Skin of body (tissue), 2 donors: Measurements from ENCODE around the gene RPH3AL. TPM values are rescaled to one million over a fixed set of nuclear protein-coding genes. Genes with fewer than 3 reads are reported as not detected.
"Not testable (repeated sequence)": the region's sequence is repeated elsewhere in the genome, so short reads cannot be mapped to it uniquely, and the experiment has no call there.

ENCODE experiments used
- DNase-seq: peaks from one replicate; lab custom pipeline; 2025; lab: John Stamatoyannopoulos, UW
- total RNA-seq: library from RNA; depleted of rRNA; stranded (reverse); fragments of >200 nt; gene quantifications from one replicate; pipeline ENCODE4 v1.2.3, GENCODE V29; 2014

RPH3AL gene
- total RNA-seq, 1 donor from 2014 or later = 4.8 TPM

- no peak for DNase-seq
Observed at GRCh38 chr17:379531-380465, 27.2 kb upstream of the RPH3AL start.

- no peak for DNase-seq
Observed at GRCh38 chr17:378068-378467, 25.5 kb upstream of the RPH3AL start.

- DNase-seq = no peak
Observed at GRCh38 chr17:376936-377863, 24.6 kb upstream of the RPH3AL start.

DNA sequence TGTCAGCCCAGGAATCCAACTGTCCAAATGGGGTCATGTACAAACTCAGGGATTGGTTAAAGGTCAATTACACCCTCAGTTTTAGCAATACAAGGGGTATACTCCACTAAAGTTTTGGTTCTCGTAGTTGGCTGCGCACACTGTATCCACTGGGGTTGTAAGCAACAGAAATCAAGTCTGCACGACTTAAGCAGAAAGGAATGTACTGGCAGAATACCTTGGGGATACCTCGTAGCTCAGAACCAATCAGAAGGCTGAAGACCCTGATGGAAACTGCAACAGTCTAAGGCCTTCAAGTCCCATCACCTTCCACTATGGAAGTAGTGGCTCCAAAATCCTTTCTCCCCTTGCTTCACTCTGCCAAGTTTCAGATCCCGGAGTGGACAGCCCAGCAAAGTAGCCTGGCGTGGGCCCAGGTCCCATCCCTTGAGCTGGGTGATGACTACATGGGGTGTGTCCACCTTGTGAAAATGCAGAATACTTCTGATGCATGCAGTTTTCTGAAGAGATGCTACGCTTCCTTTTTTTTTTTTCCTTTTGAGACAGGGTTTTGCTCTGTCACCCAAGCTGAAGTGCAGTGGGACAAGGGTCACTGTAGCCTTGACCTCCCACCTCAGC lies 21.1 kb upstream of the RPH3AL start:
- DNase-seq = no peak

GRCh38 chr17:372157-373152 lies 19.8 kb upstream of the RPH3AL start:
- DNase-seq = no peak

DNA sequence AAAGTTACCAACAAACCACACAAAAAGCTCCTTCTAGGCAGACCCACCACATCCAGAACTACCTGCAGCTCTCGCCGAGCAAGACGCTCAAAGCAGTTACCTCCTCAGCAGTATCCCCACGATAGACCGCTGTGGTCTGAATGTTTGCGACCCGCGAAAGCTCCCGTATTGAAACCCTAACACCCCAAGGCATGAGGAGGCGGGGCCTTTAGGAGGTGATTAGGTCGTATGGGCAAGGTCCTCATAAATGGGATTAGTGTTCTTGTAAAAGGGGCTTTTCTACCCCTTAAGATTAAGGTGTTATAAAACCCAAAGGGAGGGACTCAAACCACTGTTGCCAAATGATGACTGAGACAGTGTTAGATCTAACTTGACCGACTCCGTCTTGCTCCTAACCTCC lies 19.0 kb upstream of the RPH3AL start:
- DNase-seq = no peak

- not testable (repeated sequence) for DNase-seq
Observed at GRCh38 chr17:367656-368055, 15.0 kb upstream of the RPH3AL start.

GRCh38 chr17:366657-367615 lies 14.3 kb upstream of the RPH3AL start:
- not testable (repeated sequence) for DNase-seq

DNA sequence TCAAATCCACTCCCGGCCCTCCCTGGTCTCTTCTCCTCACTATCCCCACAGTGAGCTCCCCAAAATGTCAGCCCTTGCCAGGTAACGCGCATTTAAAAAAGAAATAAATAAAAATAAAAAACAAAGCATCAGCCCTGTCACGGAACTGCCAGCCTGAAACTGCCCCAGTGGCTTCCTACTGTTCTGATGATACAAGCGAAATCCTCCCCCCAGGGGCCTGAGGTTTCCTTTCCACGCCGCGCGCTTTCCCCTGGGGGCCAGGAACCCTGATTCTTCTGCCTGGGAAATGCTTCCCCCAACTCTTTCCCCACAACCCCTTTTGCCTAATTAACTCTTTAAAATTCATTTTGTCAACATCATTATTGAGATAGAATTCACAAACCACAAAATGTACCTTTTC lies 12.2 kb upstream of the RPH3AL start:
- no peak for DNase-seq

- no peak for DNase-seq
Observed at GRCh38 chr17:364308-364707, 11.7 kb upstream of the RPH3AL start.

- DNase-seq = no peak
Observed at GRCh38 chr17:362721-363120, 10.1 kb upstream of the RPH3AL start.

- no peak for DNase-seq
Observed at GRCh38 chr17:360092-360750, 7.6 kb upstream of the RPH3AL start.

DNA sequence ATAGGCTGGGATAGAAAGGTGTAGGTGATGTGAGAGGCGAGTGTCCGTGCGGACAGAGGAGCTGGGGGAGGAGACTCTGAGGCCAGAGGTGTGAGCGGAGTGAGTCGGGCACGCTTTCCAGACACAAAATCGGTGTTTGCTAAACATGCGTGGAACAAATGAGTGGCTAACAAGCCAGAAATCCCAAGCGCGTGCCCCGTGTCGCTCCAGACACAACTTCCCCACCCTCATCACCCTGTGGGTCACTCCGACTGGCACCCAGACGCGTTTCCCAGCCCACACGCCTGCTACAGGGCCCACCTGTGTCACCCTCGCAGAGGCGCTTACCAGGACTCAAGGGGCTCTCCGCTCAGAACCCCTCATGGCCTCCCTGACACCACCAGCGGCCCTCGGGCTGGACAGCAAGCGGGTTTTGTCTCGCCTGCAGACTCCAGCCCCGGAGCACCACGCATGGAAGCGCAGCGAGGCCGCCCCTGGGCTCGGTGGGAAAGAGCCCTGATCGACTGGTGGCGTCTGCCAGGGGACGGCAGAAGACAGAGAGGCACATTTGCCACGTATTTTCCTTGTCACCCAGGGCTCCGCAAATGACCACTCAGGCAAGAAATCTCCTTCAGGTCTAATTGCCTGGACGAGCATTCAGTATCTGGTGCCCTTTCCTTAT lies 6.0 kb upstream of the RPH3AL start:
- no peak for DNase-seq

DNA sequence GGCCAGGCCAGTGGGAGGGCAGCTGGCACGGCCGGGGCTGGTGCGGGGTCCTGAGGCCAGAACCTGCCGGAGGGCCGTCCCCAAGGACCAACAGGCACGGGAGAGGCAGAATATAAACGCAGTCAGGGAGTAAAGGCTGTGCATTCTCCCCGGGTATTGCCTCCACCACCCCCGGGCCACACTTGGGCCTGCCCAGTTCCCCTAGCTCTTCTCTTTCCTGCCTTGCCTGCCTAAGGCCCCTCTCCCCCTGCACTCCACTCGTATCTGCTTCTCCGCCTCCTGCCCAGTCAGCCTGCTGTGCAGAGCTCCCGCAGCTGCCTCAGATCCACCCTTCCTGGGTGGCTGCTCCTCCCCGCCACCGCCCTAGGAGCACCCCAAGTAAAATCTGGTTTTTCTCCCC lies 5.0 kb upstream of the RPH3AL start:
- DNase-seq = no peak

GRCh38 chr17:356671-357434 lies 4.2 kb upstream of the RPH3AL start:
- no peak for DNase-seq

DNA sequence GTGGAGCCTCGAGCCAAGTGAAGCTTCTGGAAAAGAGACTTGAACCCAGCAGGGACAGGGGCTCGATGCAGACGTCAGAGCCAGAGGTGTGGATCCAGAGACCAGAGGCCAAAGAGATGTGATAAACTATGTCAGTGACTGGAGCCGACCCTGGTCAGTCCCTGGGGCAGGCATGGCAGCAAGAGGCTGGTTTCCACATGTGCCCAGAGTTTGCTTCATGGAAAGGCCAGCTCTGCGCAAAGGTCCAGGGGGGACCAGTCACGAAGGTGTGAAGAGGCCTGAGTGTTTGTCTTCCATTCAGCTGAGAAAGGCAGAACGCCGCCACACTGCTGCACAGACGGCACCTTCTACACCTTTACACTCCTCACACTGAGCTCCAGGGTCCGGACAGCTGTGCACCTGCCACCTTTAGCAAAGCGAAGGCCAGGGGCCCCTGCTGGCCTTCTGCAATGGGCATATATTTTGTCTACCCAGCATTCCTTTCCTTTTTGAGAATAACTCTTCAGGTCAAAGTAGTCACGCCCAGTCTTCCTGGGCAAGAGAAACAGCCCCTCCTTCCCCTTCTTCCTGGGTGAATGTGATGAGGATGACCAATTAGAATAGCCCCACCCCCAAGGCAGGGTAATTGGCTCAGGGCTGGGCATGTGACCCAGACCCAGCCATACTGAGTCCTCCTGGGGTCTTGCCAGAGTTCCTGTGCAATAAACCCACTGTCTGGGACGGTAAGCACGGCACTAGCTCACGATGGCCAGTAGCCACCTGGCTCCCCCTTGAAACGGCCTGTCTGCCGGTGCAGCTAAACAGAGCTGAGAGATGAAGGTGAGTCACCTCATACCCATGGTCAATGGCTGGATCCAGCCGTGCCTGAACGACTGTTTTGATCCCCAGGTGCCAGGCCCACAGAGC lies 2.3 kb upstream of the RPH3AL start:
- no peak for DNase-seq
